ENCODE data around the gene NUB1.

The NUB1 gene

GRCh38 chr7:151345576-151346469 lies 4.2 kb downstream of the NUB1 start:
- DNase-seq: no peak

GRCh38 chr7:151346470-151346769 lies 4.8 kb downstream of the NUB1 start:
- DNase-seq: no peak

GRCh38 chr7:151347200-151347599 lies 5.6 kb downstream of the NUB1 start:
- no peak for DNase-seq

- DNase-seq: no peak
Observed at GRCh38 chr7:151348970-151349369, 7.4 kb downstream of the NUB1 start.

- no peak for DNase-seq
Observed at GRCh38 chr7:151349507-151349853, 7.9 kb downstream of the NUB1 start.

- DNase-seq: no peak
Observed at GRCh38 chr7:151351027-151351426, 9.4 kb downstream of the NUB1 start.

- peak; percentile 27 for DNase-seq
Observed at GRCh38 chr7:151351967-151352366, 10.4 kb downstream of the NUB1 start.

- DNase-seq: no peak
Observed at GRCh38 chr7:151352512-151352911, 10.9 kb downstream of the NUB1 start.

GRCh38 chr7:151361193-151361959 lies 19.8 kb downstream of the NUB1 start:
- no peak for DNase-seq

GRCh38 chr7:151363182-151363581 lies 21.6 kb downstream of the NUB1 start:
- DNase-seq: no peak

- no peak for DNase-seq
Observed at GRCh38 chr7:151366166-151366879, 24.7 kb downstream of the NUB1 start.

GRCh38 chr7:151366880-151367222 lies 25.2 kb downstream of the NUB1 start:
- DNase-seq: no peak

- no peak for DNase-seq
Observed at GRCh38 chr7:151367284-151367683, 25.7 kb downstream of the NUB1 start.

- DNase-seq: peak; percentile 57
Observed at GRCh38 chr7:151368136-151368571, 26.5 kb downstream of the NUB1 start.

- DNase-seq: no peak
Observed at GRCh38 chr7:151371266-151371665, 29.7 kb downstream of the NUB1 start.

- no peak for DNase-seq
Observed at GRCh38 chr7:151372612-151373265, 31.1 kb downstream of the NUB1 start.

GRCh38 chr7:151373599-151373998 lies 32.0 kb downstream of the NUB1 start:
- no peak for DNase-seq

- DNase-seq: no peak
Observed at GRCh38 chr7:151374139-151374538, 32.5 kb downstream of the NUB1 start.

GRCh38 chr7:151374726-151375125 lies 33.1 kb downstream of the NUB1 start:
- DNase-seq: no peak

GRCh38 chr7:151375530-151376217 lies 34.1 kb downstream of the NUB1 start:
- DNase-seq: no peak

- DNase-seq: no peak
Observed at GRCh38 chr7:151376218-151376902, 34.7 kb downstream of the NUB1 start.

GRCh38 chr7:151377406-151377805 lies 35.8 kb downstream of the NUB1 start:
- DNase-seq: no peak
